Measurements from ENCODE around the gene NRL.

Gene NRL

GRCh38 chr14:24093207-24093900 is 21.4 kb downstream of the NRL start:
- H3K36me3 ChIP-seq, result no peaks in the 10 kb centered on the region
- H3K9me3 ChIP-seq (ENCODE audit: severe bottlenecking), result no peaks in the 10 kb centered on the region
- H3K27me3 ChIP-seq (ENCODE audit: insufficient read depth, low read depth, severe bottlenecking), result no peaks in the 10 kb centered on the region
- no peak for TF ChIP-seq CTCF (IDR thresholded peaks at IDR 0.05; ENCODE audit: low read depth, low read length)
- no peak for DNase-seq
- H3K4me3 ChIP-seq (ENCODE audit: low read depth, low read length), result no peak overlapping the region; the same call in 1 of the 2 replicates
- peak overlapping the region; percentile 83 for H3K27ac ChIP-seq

GRCh38 chr14:24092505-24093206 is 22.1 kb downstream of the NRL start:
- no peak overlapping the region for H3K27ac ChIP-seq
- H3K9me3 ChIP-seq (ENCODE audit: severe bottlenecking), result no peaks in the 10 kb centered on the region
- no peak overlapping the region for H3K4me3 ChIP-seq (ENCODE audit: low read depth, low read length)
- no peak for TF ChIP-seq CTCF (IDR thresholded peaks at IDR 0.05; ENCODE audit: low read depth, low read length)
- H3K27me3 ChIP-seq (ENCODE audit: insufficient read depth, low read depth, severe bottlenecking), result no peaks in the 10 kb centered on the region
- DNase-seq, result no peak
- no peaks in the 10 kb centered on the region for H3K36me3 ChIP-seq

- H3K9me3 ChIP-seq (ENCODE audit: severe bottlenecking), result no peaks in the 10 kb centered on the region
- H3K36me3 ChIP-seq, result no peaks in the 10 kb centered on the region
- DNase-seq, result no peak
- H3K27me3 ChIP-seq (ENCODE audit: insufficient read depth, low read depth, severe bottlenecking), result no peaks in the 10 kb centered on the region
- H3K4me3 ChIP-seq (ENCODE audit: low read depth, low read length), result no peak overlapping the region
- TF ChIP-seq CTCF (IDR thresholded peaks at IDR 0.05; ENCODE audit: low read depth, low read length), result no peak
- no peak overlapping the region for H3K27ac ChIP-seq
Observed at GRCh38 chr14:24092110-24092504, 22.6 kb downstream of the NRL start.

- no peak for TF ChIP-seq CTCF (IDR thresholded peaks at IDR 0.05; ENCODE audit: low read depth, low read length)
- Histone ChIP-seq H3K4me3 (ENCODE audit: low read depth, low read length) (no peak overlapping the region), H3K27me3 (ENCODE audit: insufficient read depth, low read depth, severe bottlenecking) (no peaks in the 10 kb centered on the region), H3K27ac (peak overlapping the region; percentile 61), H3K36me3 (no peaks in the 10 kb centered on the region), H3K9me3 (ENCODE audit: severe bottlenecking) (no peaks in the 10 kb centered on the region)
- no peak for DNase-seq
Observed at GRCh38 chr14:24089890-24090289, 24.9 kb downstream of the NRL start.

GRCh38 chr14:24088095-24088494 is 26.7 kb downstream of the NRL start:
- TF ChIP-seq CTCF (IDR thresholded peaks at IDR 0.05; ENCODE audit: low read depth, low read length), result no peak
- Histone ChIP-seq H3K27me3 (ENCODE audit: insufficient read depth, low read depth, severe bottlenecking) (no peaks in the 10 kb centered on the region), H3K9me3 (ENCODE audit: severe bottlenecking) (no peaks in the 10 kb centered on the region), H3K27ac (peak overlapping the region; percentile 88; the same call in 1 of the 2 replicates), H3K4me3 (ENCODE audit: low read depth, low read length) (no peak overlapping the region), H3K36me3 (no peaks in the 10 kb centered on the region)
- DNase-seq, result no peak

All from WERI-Rb-1 (cell line).